MM.1S (cell line): ENCODE results near the gene ZNF334.

Source experiments
- DNase-seq: peaks from one replicate; pipeline ENCODE4 v3.0.0-alpha.2; 2015
- H2AFZ ChIP-seq: fragments of 300-600 bp; sonication (generic); 2 replicates; pipeline ENCODE4 v1.6.0; 2016; ENCODE audit warnings: antibody characterized with exemption, low read length
- H3F3A ChIP-seq: fragments of 300-600 bp; sonication (generic); 2 replicates; pipeline ENCODE4 v1.6.1; 2016; ENCODE audit warnings: mild to moderate bottlenecking, antibody characterized with exemption, low read length, moderate library complexity, mixed read lengths; ENCODE audit not compliant: insufficient read depth
- H3K27ac ChIP-seq: fragments of 300-600 bp; sonication (generic); 2 replicates; pipeline ENCODE4 v1.5.1; 2016; ENCODE audit warnings: mild to moderate bottlenecking, low read length
- H3K27me3 ChIP-seq: fragments of 300-600 bp; sonication (generic); replicated peaks from 2 replicates; pipeline ENCODE4 v1.6.0; 2016; ENCODE audit warnings: low read length; ENCODE audit not compliant: insufficient read depth
- H3K36me3 ChIP-seq: fragments of 300-600 bp; sonication (generic); replicated peaks from 2 replicates; pipeline ENCODE4 v1.6.1; 2016; ENCODE audit warnings: mild to moderate bottlenecking, low read length, mixed read lengths; ENCODE audit not compliant: insufficient read depth
- H3K4me1 ChIP-seq: fragments of 300-600 bp; sonication (generic); 2 replicates; pipeline ENCODE4 v1.6.1; 2016; ENCODE audit warnings: low read length, mixed read lengths
- H3K4me2 ChIP-seq: fragments of 300-600 bp; sonication (generic); 2 replicates; pipeline ENCODE4 v1.6.0; 2016; ENCODE audit warnings: low read depth, low read length
- H3K4me3 ChIP-seq: fragments of 300-600 bp; sonication (generic); 2 replicates; pipeline ENCODE4 v1.5.1; 2016; ENCODE audit warnings: low read length, mixed read lengths
- H3K79me2 ChIP-seq: fragments of 300-600 bp; sonication (generic); 2 replicates; pipeline ENCODE4 v1.6.1; 2016; ENCODE audit warnings: mixed run types, low read length, mixed read lengths
- H3K9ac ChIP-seq: fragments of 300-600 bp; sonication (generic); 2 replicates; pipeline ENCODE4 v1.6.1; 2016; ENCODE audit warnings: low read length, mixed read lengths
- H3K9me2 ChIP-seq: fragments of 300-600 bp; sonication (generic); replicated peaks from 2 replicates; pipeline ENCODE4 v1.6.1; 2016; ENCODE audit warnings: mild to moderate bottlenecking, low read length, mixed read lengths; ENCODE audit not compliant: insufficient read depth
- H3K9me3 ChIP-seq: fragments of 300-600 bp; sonication (generic); replicated peaks from 2 replicates; pipeline ENCODE4 v1.6.1; 2016; ENCODE audit warnings: mild to moderate bottlenecking, low read length, mixed read lengths; ENCODE audit not compliant: insufficient read depth
- H4K20me1 ChIP-seq: fragments of 300-600 bp; sonication (generic); 2 replicates; pipeline ENCODE4 v1.6.1; 2016; ENCODE audit warnings: mild to moderate bottlenecking, low read length, moderate library complexity, mixed read lengths; ENCODE audit not compliant: insufficient read depth
- EZH2 ChIP-seq: fragments of 300-600 bp; sonication (generic); optimal IDR thresholded peaks from 2 replicates; pipeline ENCODE3; 2017; ENCODE audit warnings: low read depth, mild to moderate bottlenecking, antibody characterized with exemption, low read length, mixed read lengths
- EZH2phosphoT487 ChIP-seq: fragments of 300-600 bp; sonication (generic); IDR thresholded peaks from 2 replicates; pipeline ENCODE4 v1.6.1; 2018; ENCODE audit warnings: antibody characterized with exemption, low read length
- TF ChIP-seq, protein P1 (sequence below): fragments of 300-600 bp; sonication (generic); IDR thresholded peaks from 2 replicates; pipeline ENCODE4 v1.5.1; 2016; ENCODE audit warnings: antibody characterized with exemption, low read length, mixed read lengths

Gene ZNF334

DNA sequence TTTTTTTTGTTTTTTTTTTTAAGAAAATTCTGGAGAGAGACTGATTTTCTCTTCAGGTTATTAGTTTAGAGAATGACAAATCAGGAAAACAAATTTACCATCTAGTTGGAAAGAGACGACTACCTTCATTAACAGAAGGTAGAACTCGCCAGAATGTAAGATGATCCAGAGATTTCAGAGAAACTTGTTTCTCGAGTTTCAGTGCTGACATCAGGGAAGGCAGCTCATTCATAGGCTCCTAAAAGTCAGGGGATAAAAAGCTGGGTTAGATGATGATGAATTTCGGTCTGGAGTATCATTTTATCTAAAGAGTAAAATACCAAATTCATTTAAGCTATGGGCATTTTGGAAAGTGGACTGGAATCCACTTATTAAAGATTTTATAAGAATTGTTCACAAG is 27.9 kb downstream of the ZNF334 start:
- H4K20me1 ChIP-seq = no peaks in the 10 kb centered on the region
- no peaks in the 10 kb centered on the region for H3K9me2 ChIP-seq
- DNase-seq = no peak
- no peak overlapping the region for H3K9ac ChIP-seq
- H3F3A ChIP-seq = no peaks in the 10 kb centered on the region
- H3K4me1 ChIP-seq = no peaks in the 10 kb centered on the region
- H3K79me2 ChIP-seq = no peaks in the 10 kb centered on the region
- TF ChIP-seq, protein P1, sequence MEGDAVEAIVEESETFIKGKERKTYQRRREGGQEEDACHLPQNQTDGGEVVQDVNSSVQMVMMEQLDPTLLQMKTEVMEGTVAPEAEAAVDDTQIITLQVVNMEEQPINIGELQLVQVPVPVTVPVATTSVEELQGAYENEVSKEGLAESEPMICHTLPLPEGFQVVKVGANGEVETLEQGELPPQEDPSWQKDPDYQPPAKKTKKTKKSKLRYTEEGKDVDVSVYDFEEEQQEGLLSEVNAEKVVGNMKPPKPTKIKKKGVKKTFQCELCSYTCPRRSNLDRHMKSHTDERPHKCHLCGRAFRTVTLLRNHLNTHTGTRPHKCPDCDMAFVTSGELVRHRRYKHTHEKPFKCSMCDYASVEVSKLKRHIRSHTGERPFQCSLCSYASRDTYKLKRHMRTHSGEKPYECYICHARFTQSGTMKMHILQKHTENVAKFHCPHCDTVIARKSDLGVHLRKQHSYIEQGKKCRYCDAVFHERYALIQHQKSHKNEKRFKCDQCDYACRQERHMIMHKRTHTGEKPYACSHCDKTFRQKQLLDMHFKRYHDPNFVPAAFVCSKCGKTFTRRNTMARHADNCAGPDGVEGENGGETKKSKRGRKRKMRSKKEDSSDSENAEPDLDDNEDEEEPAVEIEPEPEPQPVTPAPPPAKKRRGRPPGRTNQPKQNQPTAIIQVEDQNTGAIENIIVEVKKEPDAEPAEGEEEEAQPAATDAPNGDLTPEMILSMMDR = no peak
- TF ChIP-seq EZH2 (no peak), EZH2phosphoT487 (no peak)
- H2AFZ ChIP-seq = no peak overlapping the region
- H3K4me3 ChIP-seq = no peak overlapping the region
- no peak overlapping the region for H3K27ac ChIP-seq
- H3K4me2 ChIP-seq = peak overlapping the region; percentile 31; the same call in 1 of the 2 replicates
- no peaks in the 10 kb centered on the region for H3K27me3 ChIP-seq
- no peaks in the 10 kb centered on the region for H3K36me3 ChIP-seq
- H3K9me3 ChIP-seq = no peaks in the 10 kb centered on the region

DNA sequence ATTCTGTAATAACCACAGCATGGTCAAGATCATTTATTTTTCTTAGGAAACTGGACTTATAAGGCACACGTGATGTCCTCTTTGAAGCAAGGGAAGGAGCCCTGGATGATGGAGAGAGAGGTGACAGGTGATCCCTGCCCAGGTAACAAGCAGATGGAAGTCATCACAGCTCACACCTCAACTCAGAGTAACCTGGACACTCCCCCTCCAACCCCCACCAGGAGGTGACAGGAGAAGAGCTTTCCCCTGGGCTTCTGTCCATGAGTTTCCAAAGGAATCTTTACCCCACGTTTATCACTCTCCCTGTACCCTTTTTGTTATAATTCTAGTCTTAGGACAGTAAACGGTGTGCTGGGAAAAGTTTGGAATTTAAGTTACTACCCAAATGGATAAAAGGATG is 28.4 kb downstream of the ZNF334 start:
- Histone ChIP-seq H2AFZ (no peak overlapping the region), H3K4me2 (no peak overlapping the region), H3K9ac (no peak overlapping the region), H3K9me3 (no peaks in the 10 kb centered on the region), H3K9me2 (no peaks in the 10 kb centered on the region), H3K4me1 (no peaks in the 10 kb centered on the region), H3K27ac (no peak overlapping the region), H3K36me3 (no peaks in the 10 kb centered on the region), H3K27me3 (no peaks in the 10 kb centered on the region), H4K20me1 (no peaks in the 10 kb centered on the region), H3K4me3 (no peak overlapping the region), H3F3A (no peaks in the 10 kb centered on the region), H3K79me2 (no peaks in the 10 kb centered on the region)
- no peak for TF ChIP-seq EZH2
- no peak for TF ChIP-seq EZH2phosphoT487
- TF ChIP-seq, protein P1 = no peak
- DNase-seq = no peak

DNA sequence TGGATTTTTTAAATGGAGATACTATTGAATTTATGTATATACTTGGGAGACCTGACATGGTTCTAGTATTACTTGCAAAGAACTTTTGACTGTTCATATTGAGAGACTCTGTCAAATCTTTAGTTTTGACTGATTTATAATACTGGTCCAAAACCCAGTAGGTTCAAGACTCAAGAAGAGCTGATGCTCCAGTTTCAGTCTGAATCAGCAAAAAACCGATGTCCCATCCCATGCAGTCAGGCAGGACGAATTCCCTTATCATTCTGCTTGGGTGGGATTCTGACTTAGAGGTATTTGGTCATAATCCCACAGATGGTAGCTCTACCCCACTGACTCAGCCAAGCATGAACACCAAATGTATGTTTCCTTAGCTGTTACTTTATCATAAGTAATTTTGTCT is 29.5 kb downstream of the ZNF334 start:
- no peak overlapping the region for H2AFZ ChIP-seq

More for the DNA sequence above, 29.5 kb downstream of the ZNF334 start:
- no peaks in the 10 kb centered on the region for H3F3A ChIP-seq
- TF ChIP-seq EZH2phosphoT487 = no peak
- TF ChIP-seq, protein P1 = no peak
- TF ChIP-seq EZH2 = no peak
- H3K9ac ChIP-seq = no peak overlapping the region
- H3K9me3 ChIP-seq = no peaks in the 10 kb centered on the region
- H3K4me1 ChIP-seq = no peaks in the 10 kb centered on the region
- H3K79me2 ChIP-seq = no peaks in the 10 kb centered on the region
- H3K27ac ChIP-seq = no peak overlapping the region
- H3K27me3 ChIP-seq = no peaks in the 10 kb centered on the region
- H3K36me3 ChIP-seq = no peaks in the 10 kb centered on the region
- no peak overlapping the region for H3K4me3 ChIP-seq
- DNase-seq = no peak
- H3K9me2 ChIP-seq = no peaks in the 10 kb centered on the region
- H3K4me2 ChIP-seq = no peak overlapping the region
- H4K20me1 ChIP-seq = no peaks in the 10 kb centered on the region
